GM10266 (cell line): Measurements from ENCODE around the gene CDK4.

ENCODE experiments used
- DNase-seq: peaks from one replicate; pipeline ENCODE4 v3.0.0; 2012; ENCODE audit errors: extremely low spot score
- CTCF ChIP-seq: IDR thresholded peaks from 2 replicates; pipeline ENCODE4 v1.5.1; 2012; ENCODE audit warnings: mild to moderate bottlenecking, low read depth; ENCODE audit not compliant: control insufficient read depth, insufficient read depth; ENCODE audit errors: missing control alignments

CDK4 gene

GRCh38 chr12:57750561-57751431 is 1.3 kb downstream of the CDK4 start:
- TF ChIP-seq CTCF = no peak
- DNase-seq = no peak

GRCh38 chr12:57749061-57749460 is 3.0 kb downstream of the CDK4 start:
- no peak for DNase-seq
- TF ChIP-seq CTCF = no peak

- TF ChIP-seq CTCF = no peak
- no peak for DNase-seq
Observed at GRCh38 chr12:57746025-57746424, 6.1 kb downstream of the CDK4 start.

GRCh38 chr12:57745485-57745881 is 6.6 kb downstream of the CDK4 start:
- TF ChIP-seq CTCF = no peak
- no peak for DNase-seq

GRCh38 chr12:57744777-57745484 is 7.2 kb downstream of the CDK4 start, which contains the start of gene TSPAN31:
TSS of gene TSPAN31 (plus strand) at chr12:57745039. CDS start at chr12:57745155, 116 bp downstream.
- peak; percentile 92 for DNase-seq
- TF ChIP-seq CTCF = no peak

GRCh38 chr12:57744194-57744776 is 7.8 kb downstream of the CDK4 start:
- no peak for TF ChIP-seq CTCF
- peak; percentile 76 for DNase-seq

GRCh38 chr12:57743769-57744168 is 8.3 kb downstream of the CDK4 start:
- TF ChIP-seq CTCF = no peak

More at GRCh38 chr12:57743769-57744168, 8.3 kb downstream of the CDK4 start:
- DNase-seq = no peak
